HEK293 (cell line): ENCODE data around the gene KBTBD13.

Experiments
- RBAK ChIP-seq: fragments of 450-650 bp; formaldehyde crosslinking; IDR thresholded peaks from 2 replicates; pipeline ENCODE4 v1.5.1; 2016; ENCODE audit warnings: missing biosample characterization, missing genetic modification characterization
- YY1 ChIP-seq: fragments of 450-650 bp; formaldehyde crosslinking; IDR thresholded peaks from 2 replicates; pipeline ENCODE4 v1.5.1; 2018; ENCODE audit warnings: missing biosample characterization, missing genetic modification characterization
- ZFP41 ChIP-seq: fragments of 450-650 bp; formaldehyde crosslinking; IDR thresholded peaks from 2 replicates; pipeline ENCODE4 v1.5.1; 2016; ENCODE audit warnings: missing biosample characterization, missing genetic modification characterization, borderline replicate concordance
- ZNF10 ChIP-seq: fragments of 450-650 bp; formaldehyde crosslinking; IDR thresholded peaks from 2 replicates; pipeline ENCODE4 v1.5.1; 2017; ENCODE audit warnings: missing biosample characterization, missing genetic modification characterization
- ZNF133 ChIP-seq: fragments of 450-650 bp; formaldehyde crosslinking; IDR thresholded peaks from 2 replicates; pipeline ENCODE4 v1.5.1; 2016; ENCODE audit warnings: missing biosample characterization, missing genetic modification characterization
- ZNF214 ChIP-seq: fragments of 450-650 bp; formaldehyde crosslinking; IDR thresholded peaks from 2 replicates; pipeline ENCODE4 v1.5.1; 2017; ENCODE audit warnings: missing biosample characterization, mild to moderate bottlenecking, missing genetic modification characterization, borderline replicate concordance
- ZNF350 ChIP-seq: fragments of 450-650 bp; formaldehyde crosslinking; IDR thresholded peaks from 2 replicates; pipeline ENCODE4 v1.5.0; 2017; ENCODE audit warnings: missing biosample characterization, mild to moderate bottlenecking, missing genetic modification characterization
- ZNF521 ChIP-seq: fragments of 450-650 bp; formaldehyde crosslinking; IDR thresholded peaks from 2 replicates; pipeline ENCODE4 v1.5.1; 2017; ENCODE audit warnings: missing biosample characterization, mild to moderate bottlenecking, missing genetic modification characterization
- ZNF530 ChIP-seq: fragments of 450-650 bp; formaldehyde crosslinking; IDR thresholded peaks from 2 replicates; pipeline ENCODE4 v1.5.1; 2016; ENCODE audit warnings: low read depth, missing biosample characterization, missing genetic modification characterization
- ZNF626 ChIP-seq: fragments of 450-650 bp; sonication (Bioruptor Pico); formaldehyde crosslinking; IDR thresholded peaks from 2 replicates; pipeline ENCODE4 v1.5.1; 2018; ENCODE audit warnings: missing biosample characterization, missing genetic modification characterization, inconsistent platforms
- TF ChIP-seq, protein P1 (sequence below): fragments of 450-650 bp; formaldehyde crosslinking; IDR thresholded peaks from 2 replicates; pipeline ENCODE4 v1.5.1; 2016; ENCODE audit warnings: missing biosample characterization, missing genetic modification characterization
- TF ChIP-seq, protein P2 (sequence below): fragments of 450-650 bp; formaldehyde crosslinking; IDR thresholded peaks from 2 replicates; pipeline ENCODE4 v1.5.1; 2016; ENCODE audit warnings: missing biosample characterization, missing genetic modification characterization
- TF ChIP-seq, protein P3 (sequence below): fragments of 450-650 bp; formaldehyde crosslinking; IDR thresholded peaks from 2 replicates; pipeline ENCODE4 v1.5.1; 2016; ENCODE audit warnings: missing biosample characterization, missing genetic modification characterization, borderline replicate concordance
- TF ChIP-seq, protein P4 (sequence below): fragments of 450-650 bp; formaldehyde crosslinking; IDR thresholded peaks from 2 replicates; pipeline ENCODE4 v1.5.1; 2016; ENCODE audit warnings: missing biosample characterization, missing genetic modification characterization

DNA sequence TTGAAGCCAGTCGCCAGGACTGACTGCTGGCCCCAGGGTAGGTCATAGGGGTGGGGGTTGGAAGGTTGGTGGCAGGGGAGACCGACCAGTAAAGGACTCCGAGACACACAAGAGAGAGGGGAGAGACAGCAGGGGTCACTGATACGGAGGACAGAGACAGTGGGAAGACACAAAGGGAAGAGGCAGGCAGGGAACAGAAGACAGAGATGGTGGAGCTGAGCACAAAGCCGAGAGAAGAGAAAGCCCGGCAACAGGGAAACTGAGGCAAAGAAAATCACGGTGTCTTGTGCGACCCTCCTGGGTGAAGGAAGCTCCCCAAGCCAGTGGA is 9.3 kb upstream of the KBTBD13 start:
- no peak for TF ChIP-seq YY1
- TF ChIP-seq, protein P1, sequence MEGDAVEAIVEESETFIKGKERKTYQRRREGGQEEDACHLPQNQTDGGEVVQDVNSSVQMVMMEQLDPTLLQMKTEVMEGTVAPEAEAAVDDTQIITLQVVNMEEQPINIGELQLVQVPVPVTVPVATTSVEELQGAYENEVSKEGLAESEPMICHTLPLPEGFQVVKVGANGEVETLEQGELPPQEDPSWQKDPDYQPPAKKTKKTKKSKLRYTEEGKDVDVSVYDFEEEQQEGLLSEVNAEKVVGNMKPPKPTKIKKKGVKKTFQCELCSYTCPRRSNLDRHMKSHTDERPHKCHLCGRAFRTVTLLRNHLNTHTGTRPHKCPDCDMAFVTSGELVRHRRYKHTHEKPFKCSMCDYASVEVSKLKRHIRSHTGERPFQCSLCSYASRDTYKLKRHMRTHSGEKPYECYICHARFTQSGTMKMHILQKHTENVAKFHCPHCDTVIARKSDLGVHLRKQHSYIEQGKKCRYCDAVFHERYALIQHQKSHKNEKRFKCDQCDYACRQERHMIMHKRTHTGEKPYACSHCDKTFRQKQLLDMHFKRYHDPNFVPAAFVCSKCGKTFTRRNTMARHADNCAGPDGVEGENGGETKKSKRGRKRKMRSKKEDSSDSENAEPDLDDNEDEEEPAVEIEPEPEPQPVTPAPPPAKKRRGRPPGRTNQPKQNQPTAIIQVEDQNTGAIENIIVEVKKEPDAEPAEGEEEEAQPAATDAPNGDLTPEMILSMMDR (tag by site-specific recombination), result no peak
- no peak for TF ChIP-seq ZNF214 (tag by site-specific recombination)
- TF ChIP-seq ZNF10 (tag by site-specific recombination), result no peak
- TF ChIP-seq, protein P2, sequence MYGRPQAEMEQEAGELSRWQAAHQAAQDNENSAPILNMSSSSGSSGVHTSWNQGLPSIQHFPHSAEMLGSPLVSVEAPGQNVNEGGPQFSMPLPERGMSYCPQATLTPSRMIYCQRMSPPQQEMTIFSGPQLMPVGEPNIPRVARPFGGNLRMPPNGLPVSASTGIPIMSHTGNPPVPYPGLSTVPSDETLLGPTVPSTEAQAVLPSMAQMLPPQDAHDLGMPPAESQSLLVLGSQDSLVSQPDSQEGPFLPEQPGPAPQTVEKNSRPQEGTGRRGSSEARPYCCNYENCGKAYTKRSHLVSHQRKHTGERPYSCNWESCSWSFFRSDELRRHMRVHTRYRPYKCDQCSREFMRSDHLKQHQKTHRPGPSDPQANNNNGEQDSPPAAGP (tag by site-specific recombination), result no peak
- no peak for TF ChIP-seq ZNF530 (tag by site-specific recombination)
- TF ChIP-seq RBAK (tag by site-specific recombination), result no peak
- TF ChIP-seq ZNF626, result no peak
- no peak for TF ChIP-seq ZNF350 (tag by site-specific recombination)
- TF ChIP-seq, protein P3, sequence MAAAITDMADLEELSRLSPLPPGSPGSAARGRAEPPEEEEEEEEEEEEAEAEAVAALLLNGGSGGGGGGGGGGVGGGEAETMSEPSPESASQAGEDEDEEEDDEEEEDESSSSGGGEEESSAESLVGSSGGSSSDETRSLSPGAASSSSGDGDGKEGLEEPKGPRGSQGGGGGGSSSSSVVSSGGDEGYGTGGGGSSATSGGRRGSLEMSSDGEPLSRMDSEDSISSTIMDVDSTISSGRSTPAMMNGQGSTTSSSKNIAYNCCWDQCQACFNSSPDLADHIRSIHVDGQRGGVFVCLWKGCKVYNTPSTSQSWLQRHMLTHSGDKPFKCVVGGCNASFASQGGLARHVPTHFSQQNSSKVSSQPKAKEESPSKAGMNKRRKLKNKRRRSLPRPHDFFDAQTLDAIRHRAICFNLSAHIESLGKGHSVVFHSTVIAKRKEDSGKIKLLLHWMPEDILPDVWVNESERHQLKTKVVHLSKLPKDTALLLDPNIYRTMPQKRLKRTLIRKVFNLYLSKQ (tag by site-specific recombination), result no peak
- TF ChIP-seq ZNF133 (tag by site-specific recombination), result no peak
- no peak for TF ChIP-seq ZFP41
- no peak for TF ChIP-seq ZNF521
- TF ChIP-seq, protein P4, sequence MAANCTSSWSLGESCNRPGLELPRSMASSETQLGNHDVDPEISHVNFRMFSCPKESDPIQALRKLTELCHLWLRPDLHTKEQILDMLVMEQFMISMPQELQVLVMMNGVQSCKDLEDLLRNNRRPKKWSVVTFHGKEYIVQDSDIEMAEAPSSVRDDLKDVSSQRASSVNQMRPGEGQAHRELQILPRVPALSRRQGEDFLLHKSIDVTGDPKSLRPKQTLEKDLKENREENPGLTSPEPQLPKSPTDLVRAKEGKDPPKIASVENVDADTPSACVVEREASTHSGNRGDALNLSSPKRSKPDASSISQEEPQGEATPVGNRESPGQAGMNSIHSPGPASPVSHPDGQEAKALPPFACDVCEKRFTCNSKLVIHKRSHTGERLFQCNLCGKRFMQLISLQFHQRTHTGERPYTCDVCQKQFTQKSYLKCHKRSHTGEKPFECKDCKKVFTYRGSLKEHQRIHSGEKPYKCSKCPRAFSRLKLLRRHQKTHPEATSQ (tag by site-specific recombination), result no peak
